Immature natural killer cell (primary cell): Measurements from ENCODE around the gene SLC49A3. TPM values are rescaled to one million over a fixed set of nuclear protein-coding genes. Genes with fewer than 3 reads are reported as not detected.
"Not testable (repeated sequence)": the region's sequence is repeated elsewhere in the genome, so short reads cannot be mapped to it uniquely, and the experiment has no call there.

Experiments used
- DNase-seq, 3 donors: peaks; one replicate each; pipeline ENCODE4 v3.0.0; 2022; ENCODE audit warnings: mixed read lengths in 1 of 3
- H3K27ac Mint-ChIP-seq, 6 donors: one replicate each; pipeline ENCODE4 v1.8.0; 2020; ENCODE audit warnings: mixed read lengths in 6 of 6, mild to moderate bottlenecking in 5 of 6, inconsistent platforms in 4 of 6, moderate library complexity in 3 of 6
- H3K27me3 Mint-ChIP-seq, 3 donors: one replicate each; pipeline ENCODE4 v1.8.0; 2020 to 2021; ENCODE audit warnings: low read depth in 3 of 3, mild to moderate bottlenecking in 3 of 3, mixed read lengths in 3 of 3, moderate library complexity in 3 of 3, inconsistent platforms in 1 of 3
- H3K36me3 Mint-ChIP-seq, 3 donors: one replicate each; pipeline ENCODE4 v1.8.0; 2020; ENCODE audit warnings: mixed read lengths in 3 of 3, inconsistent platforms in 2 of 3, mild to moderate bottlenecking in 2 of 3
- H3K4me1 Mint-ChIP-seq, 2 donors: one replicate each; pipeline ENCODE4 v1.8.0; 2020; ENCODE audit warnings: inconsistent platforms in 2 of 2, mild to moderate bottlenecking in 2 of 2, mixed read lengths in 2 of 2, moderate library complexity in 1 of 2
- H3K4me3 Mint-ChIP-seq, 5 donors: one replicate each; pipeline ENCODE4 v1.8.0; 2020; ENCODE audit warnings: mild to moderate bottlenecking in 5 of 5, mixed read lengths in 5 of 5, inconsistent platforms in 3 of 5, moderate library complexity in 3 of 5
- H3K9me3 Mint-ChIP-seq, 6 donors: one replicate each; pipeline ENCODE4 v1.8.0; 2020; ENCODE audit warnings: mild to moderate bottlenecking in 6 of 6, mixed read lengths in 6 of 6, inconsistent platforms in 4 of 6, moderate library complexity in 3 of 6
- polyA plus RNA-seq, 3 donors: library from polyadenylated mRNA; unstranded; fragments of 300-500 nt; fragmentation: Illumina TruSeq; gene quantifications; one replicate each; pipeline ENCODE4 v1.2.3, GENCODE V29; 2021

SLC49A3 gene
- polyA plus RNA-seq, 3 donors from 2014 or later = 3.8 to 7.1 (median 6.1) TPM

DNA sequence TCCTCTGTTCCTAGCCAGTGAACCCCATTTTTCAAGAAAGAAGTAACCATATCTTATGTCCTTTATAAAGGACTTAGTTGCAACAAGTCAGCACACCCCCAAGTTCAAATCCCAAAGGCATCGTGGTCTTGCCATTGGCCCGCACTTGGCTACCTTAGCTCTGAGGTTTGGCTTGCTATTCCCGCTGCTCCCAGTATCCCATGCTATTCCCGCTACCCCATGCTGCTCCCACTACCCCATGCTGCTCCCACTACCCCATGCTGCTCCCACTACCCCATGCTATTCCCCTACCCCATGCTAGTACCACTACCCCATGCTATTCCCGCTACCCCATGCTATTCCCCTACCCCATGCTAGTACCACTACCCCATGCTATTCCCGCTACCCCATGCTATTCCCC is 20.7 kb downstream of the SLC49A3 start:
- DNase-seq, H3K9me3 Mint-ChIP-seq, H3K4me3 Mint-ChIP-seq, H3K36me3 Mint-ChIP-seq, H3K27ac Mint-ChIP-seq, H3K27me3 Mint-ChIP-seq: not testable (repeated sequence)
- H3K4me1 Mint-ChIP-seq = peaks cover 8 to 12% of the 10 kb centered on the region in 2 donors

DNA sequence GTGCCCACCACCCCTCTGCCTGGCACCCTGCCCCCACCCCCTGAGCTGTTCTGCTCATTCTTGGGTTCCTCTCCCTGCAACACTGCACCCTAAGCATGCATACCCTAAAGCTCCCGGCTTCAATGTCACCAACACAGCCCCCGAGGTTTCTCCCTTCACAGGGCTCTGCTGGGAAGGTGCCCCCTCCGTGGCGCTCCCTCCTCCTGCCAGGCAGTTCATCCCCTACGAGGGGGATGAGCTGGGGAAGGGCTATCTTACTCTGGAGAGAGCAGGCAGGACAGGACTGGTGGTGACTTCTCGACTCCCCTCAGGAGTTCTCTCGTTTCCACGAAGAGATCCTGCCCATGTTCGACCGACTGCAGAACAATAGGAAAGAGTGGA is 21.4 kb downstream of the SLC49A3 start:
- H3K9me3 Mint-ChIP-seq = no peaks in the 10 kb centered on the region
- DNase-seq = no peak
- H3K27ac Mint-ChIP-seq = peak overlapping the region in 2 of 6 donors; percentile 14 to 68

DNA sequence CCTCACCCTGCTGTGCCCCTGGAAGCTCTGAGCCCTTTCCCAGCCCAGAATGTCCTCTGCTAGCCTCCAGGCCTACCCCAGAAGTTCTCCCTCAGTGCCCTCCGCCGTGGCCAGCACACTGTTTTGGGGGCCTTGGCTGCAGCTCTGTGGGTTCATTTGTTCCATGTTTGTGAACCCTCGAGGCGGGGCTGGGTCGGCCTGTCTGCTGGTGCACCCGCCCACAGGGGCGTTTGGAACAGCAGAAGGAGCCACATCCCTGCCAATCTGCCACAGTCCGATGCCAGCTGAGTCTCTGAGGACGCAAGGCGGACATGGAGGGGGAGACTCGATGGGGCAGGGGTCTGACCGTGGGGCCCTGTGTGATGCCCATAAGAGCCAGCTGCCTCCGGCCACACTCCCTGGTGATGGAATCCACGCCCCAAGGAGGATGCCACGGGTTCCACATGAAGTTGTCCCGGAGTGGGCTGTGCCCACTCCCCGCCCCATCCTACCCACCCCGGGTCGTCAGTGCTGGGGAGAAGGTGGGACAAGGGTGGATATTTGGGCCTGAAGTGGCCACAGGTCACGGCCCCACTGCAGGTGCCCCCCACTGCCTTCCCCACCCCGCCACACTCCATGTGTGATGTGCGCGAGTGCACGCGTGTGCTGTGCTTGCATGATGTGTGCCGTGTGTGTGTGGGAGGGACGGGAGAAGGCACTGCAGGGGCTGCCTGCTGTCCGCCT is 22.0 kb downstream of the SLC49A3 start:
- peaks cover 0 to 5% (median 0%) of the 10 kb centered on the region in 3 donors for H3K36me3 Mint-ChIP-seq
- H3K9me3 Mint-ChIP-seq = no peaks in the 10 kb centered on the region
- H3K4me1 Mint-ChIP-seq = peaks cover 5 to 9% of the 10 kb centered on the region in 2 donors
- DNase-seq = no peak
- H3K4me3 Mint-ChIP-seq = no peak overlapping the region
- peaks cover 0 to 2% (median 2%) of the 10 kb centered on the region in 3 donors for H3K27me3 Mint-ChIP-seq
- H3K27ac Mint-ChIP-seq = no peak overlapping the region

More for the DNA sequence above, 21.4 kb downstream of the SLC49A3 start:
- peaks cover 5 to 11% of the 10 kb centered on the region in 2 donors for H3K4me1 Mint-ChIP-seq
- H3K36me3 Mint-ChIP-seq = peaks cover 0 to 5% (median 0%) of the 10 kb centered on the region in 3 donors
- no peak overlapping the region for H3K4me3 Mint-ChIP-seq
- peaks cover 0 to 2% (median 2%) of the 10 kb centered on the region in 3 donors for H3K27me3 Mint-ChIP-seq

DNA sequence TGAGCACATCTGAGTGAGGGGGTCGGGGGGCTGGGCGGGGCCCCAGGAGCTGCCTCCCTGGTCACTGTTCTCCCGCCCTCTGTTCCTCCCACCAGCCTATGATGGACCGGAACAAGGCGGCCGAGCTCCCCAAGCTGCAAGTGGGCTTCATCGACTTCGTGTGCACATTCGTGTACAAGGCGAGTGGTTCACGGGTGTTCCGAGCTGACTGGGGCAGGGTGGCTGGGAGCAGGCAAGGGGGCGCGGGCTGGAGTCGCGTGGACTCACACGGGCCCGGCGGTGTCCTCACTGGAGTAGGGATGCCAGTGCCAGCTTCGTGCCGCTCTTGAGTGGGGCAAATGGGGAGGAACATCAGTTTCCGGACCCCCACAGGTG is 22.5 kb downstream of the SLC49A3 start:
- peaks cover 0 to 5% (median 0%) of the 10 kb centered on the region in 3 donors for H3K36me3 Mint-ChIP-seq
- H3K4me3 Mint-ChIP-seq = no peak overlapping the region
- no peak for DNase-seq
- peaks cover 5 to 9% of the 10 kb centered on the region in 2 donors for H3K4me1 Mint-ChIP-seq
- H3K9me3 Mint-ChIP-seq = no peaks in the 10 kb centered on the region
- H3K27me3 Mint-ChIP-seq = peaks cover 0 to 2% (median 2%) of the 10 kb centered on the region in 3 donors
- H3K27ac Mint-ChIP-seq = no peak overlapping the region

DNA sequence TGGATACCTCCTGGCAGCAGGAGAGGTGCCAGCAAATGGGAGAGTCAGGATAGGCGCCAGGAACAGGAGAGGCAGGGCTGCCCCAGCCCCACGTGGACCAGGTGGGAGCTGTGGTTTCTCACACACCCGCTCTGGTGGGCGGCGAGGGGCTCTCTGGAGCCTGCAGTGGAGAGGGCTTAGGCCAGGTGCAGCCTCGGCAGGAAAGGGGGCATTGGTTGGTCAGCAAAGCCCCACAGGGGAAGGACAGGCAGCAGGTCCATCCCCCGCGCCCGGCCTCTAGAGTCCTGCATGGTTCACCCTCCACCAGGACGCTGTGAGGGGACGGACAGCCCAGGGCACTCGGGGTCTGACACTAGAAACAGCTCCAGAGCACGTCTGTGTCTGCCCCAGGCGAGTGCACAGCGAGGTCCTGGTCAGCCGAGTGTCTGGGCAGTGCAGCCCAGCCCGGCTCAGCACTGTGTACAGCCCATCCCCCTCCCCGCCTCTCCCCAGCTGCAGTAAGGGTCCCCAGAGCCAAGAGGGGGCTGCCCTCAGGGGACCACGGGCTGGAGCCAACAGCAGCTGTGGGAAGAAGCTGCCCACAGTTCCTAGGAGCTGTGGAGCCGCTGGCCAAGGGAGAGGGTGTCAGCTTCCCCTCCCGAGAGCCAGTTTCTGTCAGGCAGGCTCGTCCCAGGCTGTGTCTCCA is 23.1 kb downstream of the SLC49A3 start:
- peaks cover 5 to 9% of the 10 kb centered on the region in 2 donors for H3K4me1 Mint-ChIP-seq
- H3K36me3 Mint-ChIP-seq = peaks cover 0 to 5% (median 0%) of the 10 kb centered on the region in 3 donors
- peak overlapping the region in 1 of 6 donors; percentile 49 for H3K27ac Mint-ChIP-seq
- no peak for DNase-seq
- no peaks in the 10 kb centered on the region for H3K9me3 Mint-ChIP-seq
- peak overlapping the region in 1 of 5 donors; percentile 12 for H3K4me3 Mint-ChIP-seq
- peaks cover 0 to 2% (median 2%) of the 10 kb centered on the region in 3 donors for H3K27me3 Mint-ChIP-seq

DNA sequence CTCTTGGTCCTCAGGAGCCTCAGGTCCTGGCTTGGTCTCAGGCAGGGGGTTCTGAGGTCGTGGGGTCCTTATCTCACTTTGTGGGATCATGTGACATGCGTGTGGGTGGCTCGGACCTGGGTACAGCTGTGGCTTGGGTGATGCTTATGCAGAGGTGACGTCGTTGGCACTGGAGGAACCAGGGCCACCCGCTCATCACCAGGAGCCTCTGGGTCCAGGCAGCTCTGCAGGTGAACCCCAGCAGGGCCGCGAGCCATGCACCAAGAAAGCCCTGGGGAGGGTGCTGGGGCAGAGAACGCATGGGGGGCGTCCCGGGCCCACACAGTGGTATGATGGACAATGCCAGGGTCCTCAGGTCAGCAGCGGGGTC is 23.6 kb downstream of the SLC49A3 start:
- H3K4me3 Mint-ChIP-seq = peak overlapping the region in 3 of 5 donors; percentile 13 to 87 (median 82)
- peak overlapping the region in 2 of 6 donors; percentile 45 to 49 for H3K27ac Mint-ChIP-seq
- H3K4me1 Mint-ChIP-seq = peaks cover 5 to 9% of the 10 kb centered on the region in 2 donors
- H3K36me3 Mint-ChIP-seq = peaks cover 0 to 4% (median 3%) of the 10 kb centered on the region in 3 donors
- no peak for DNase-seq
- H3K9me3 Mint-ChIP-seq = no peaks in the 10 kb centered on the region
- H3K27me3 Mint-ChIP-seq = peaks cover 0 to 2% (median 2%) of the 10 kb centered on the region in 3 donors

DNA sequence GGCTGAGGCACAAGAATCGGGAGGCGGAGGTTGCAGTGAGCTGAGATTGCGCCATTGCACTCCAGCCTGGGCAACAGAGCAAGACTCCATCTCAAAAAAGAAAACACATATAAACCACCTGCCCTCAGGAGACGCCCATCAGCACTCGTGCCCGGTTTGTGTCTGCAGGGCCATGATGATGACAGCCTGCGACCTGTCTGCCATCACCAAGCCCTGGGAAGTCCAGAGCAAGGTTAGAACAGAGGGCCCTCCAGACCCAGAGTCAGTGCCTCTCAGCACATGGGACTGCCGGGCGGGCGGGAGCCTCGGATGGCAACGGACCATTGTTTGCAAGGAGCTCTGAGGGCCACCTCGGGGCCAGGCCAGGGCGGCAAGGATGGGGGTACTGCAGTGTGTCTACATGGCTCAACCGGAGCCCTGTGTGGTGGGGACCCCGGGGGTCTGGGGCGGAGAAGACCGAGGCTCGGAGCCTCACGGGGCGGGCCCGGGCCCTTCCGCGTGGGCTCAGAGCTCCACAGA is 24.2 kb downstream of the SLC49A3 start:
- Mint-ChIP-seq H3K9me3 (no peaks in the 10 kb centered on the region), H3K4me1 (peaks cover 5 to 9% of the 10 kb centered on the region in 2 donors), H3K4me3 (peak overlapping the region; percentile 77 to 88 (median 82)), H3K36me3 (peaks cover 0 to 8% (median 6%) of the 10 kb centered on the region in 3 donors), H3K27ac (peak overlapping the region; percentile 56 to 89 (median 76)), H3K27me3 (peaks cover 0 to 2% (median 0%) of the 10 kb centered on the region in 3 donors)
- no peak for DNase-seq

DNA sequence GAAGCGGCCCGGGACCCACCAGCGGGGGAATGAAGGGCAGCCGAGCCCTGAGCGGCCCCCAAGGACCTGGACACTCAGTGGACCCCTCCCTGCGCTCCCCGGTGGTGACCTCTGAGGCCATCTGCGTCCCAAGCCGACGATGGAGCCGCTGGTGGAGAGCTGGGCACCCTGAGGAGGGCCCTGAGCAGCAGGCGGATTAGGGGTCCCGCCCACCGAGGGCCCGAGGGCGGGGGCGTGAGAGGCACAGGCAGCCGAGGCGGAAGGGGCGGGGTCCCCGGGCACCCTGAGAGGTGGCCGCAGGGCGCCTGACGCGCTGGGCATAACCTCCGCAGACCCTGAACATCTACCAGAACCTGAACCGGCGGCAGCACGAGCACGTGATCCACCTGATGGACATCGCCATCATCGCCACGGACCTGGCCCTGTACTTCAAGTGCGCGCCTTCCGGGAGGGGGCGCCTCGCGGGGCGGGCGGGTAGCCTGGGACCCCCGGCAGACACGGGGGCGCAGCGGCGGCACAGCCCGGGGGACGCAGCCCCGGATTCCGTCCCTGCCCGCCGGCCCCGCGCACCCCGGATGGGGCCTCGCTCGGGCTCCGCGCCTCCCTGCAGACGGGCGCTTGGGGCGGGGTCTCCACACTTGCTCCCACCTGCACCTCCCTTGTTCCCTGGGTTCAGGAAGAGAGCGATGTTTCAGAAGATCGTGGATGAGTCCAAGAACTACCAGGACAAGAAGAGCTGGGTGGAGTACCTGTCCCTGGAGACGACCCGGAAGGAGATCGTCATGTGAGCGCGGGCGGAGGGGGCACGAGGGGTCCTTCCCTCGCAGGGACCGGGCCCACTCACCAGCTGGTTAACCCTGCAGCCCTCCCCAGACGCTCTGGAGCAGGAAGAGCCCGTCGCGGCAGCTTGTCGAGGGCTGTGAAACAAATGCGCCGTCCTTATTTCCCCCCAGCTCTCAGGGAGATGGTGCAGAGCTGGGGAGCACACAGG is 25.2 kb downstream of the SLC49A3 start:
- Mint-ChIP-seq H3K4me3 (peak overlapping the region; percentile 78 to 88 (median 82)), H3K27ac (peak overlapping the region; percentile 74 to 89 (median 80)), H3K9me3 (no peaks in the 10 kb centered on the region), H3K36me3 (peaks cover 0 to 9% (median 6%) of the 10 kb centered on the region in 3 donors), H3K4me1 (peaks cover 5 to 11% of the 10 kb centered on the region in 2 donors), H3K27me3 (peaks cover 0 to 2% (median 0%) of the 10 kb centered on the region in 3 donors)
- peak; percentile 72 to 78 (median 78) for DNase-seq

DNA sequence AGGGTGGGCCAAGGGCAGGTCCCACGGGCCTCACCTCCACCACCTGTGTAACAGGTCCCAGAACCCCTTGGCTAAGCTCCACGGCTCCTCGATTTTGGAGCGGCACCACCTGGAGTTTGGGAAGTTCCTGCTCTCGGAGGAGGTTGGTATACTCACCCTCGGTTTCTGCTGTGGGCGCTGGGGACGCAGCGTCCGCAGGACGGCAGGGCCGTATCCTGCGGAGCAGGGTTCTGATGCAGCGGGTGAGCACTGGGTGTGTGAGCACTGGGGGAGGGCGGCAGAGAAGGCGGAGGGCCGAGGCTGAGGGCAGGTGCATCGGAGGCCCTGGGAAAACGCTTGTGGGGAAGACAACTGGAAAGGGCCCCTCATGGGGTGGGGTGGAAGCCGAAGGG is 25.9 kb downstream of the SLC49A3 start:
- Mint-ChIP-seq H3K4me3 (peak overlapping the region; percentile 78 to 83 (median 80)), H3K27ac (peak overlapping the region; percentile 45 to 77 (median 70)), H3K27me3 (peaks cover 0 to 2% (median 0%) of the 10 kb centered on the region in 3 donors), H3K9me3 (no peaks in the 10 kb centered on the region), H3K36me3 (peaks cover 0 to 9% (median 6%) of the 10 kb centered on the region in 3 donors), H3K4me1 (peaks cover 5 to 11% of the 10 kb centered on the region in 2 donors)
- no peak for DNase-seq

DNA sequence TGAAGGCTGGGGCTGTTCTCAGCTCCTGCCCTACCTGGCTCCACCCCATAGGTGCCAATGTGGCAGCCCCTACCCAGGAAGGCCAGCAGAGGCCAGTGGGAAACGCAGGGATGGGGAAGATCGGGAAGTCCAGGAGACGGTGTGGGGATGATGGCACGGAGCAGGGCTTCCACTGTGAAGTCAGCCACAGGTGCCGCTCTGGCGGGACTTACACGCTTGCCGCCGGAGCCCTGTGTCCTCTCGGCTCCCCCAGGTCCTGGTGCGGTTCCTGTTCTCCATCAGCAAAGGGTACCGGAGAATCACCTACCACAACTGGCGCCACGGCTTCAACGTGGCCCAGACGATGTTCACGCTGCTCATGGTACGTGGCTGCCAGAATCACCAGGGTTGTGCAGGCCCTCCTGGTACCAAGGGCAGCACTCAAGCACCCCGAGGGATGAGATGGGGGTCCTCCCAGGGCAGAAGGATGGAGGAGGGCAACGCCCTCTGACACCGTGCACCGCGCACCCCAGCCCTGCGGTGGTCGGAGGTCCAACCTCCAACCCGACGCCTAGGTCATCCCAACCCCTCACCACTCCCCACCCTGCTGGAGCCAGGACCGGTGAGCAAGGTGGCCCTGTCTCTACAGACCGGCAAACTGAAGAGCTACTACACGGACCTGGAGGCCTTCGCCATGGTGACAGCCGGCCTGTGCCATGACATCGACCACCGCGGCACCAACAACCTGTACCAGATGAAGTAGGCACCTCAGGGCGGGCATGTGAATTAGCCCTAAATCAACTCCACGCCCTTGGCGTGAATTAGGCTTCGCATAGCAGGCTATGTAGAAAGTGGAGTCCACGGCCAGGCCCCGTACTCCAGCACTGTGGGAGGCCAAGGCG is 26.8 kb downstream of the SLC49A3 start:
- Mint-ChIP-seq H3K27me3 (no peaks in the 10 kb centered on the region), H3K4me3 (peak overlapping the region in 4 of 5 donors; percentile 38 to 83 (median 64)), H3K9me3 (no peaks in the 10 kb centered on the region), H3K4me1 (peaks cover 5 to 11% of the 10 kb centered on the region in 2 donors), H3K27ac (peak overlapping the region in 3 of 6 donors; percentile 6 to 74 (median 39)), H3K36me3 (peaks cover 0 to 9% (median 6%) of the 10 kb centered on the region in 3 donors)
- no peak for DNase-seq

DNA sequence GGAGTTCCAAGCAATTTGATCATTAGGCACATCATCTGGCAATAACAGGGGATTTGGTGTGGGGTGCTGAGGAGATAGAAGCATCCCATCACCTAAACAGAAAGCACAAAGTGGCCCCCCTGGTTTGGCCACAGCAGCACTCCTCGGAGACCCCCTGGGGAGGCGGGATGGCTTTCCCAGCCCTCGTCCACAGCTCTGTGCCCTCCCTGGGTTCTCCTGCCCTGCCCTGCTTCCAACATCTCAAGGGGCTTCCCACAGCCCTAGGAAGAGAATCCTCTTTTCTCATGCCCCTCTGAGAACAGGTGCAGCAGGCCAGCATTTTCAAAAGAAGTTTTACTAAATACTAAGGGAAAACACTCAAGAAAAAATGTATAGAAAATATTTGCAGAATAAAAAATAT is 27.7 kb downstream of the SLC49A3 start:
- no peak for DNase-seq
- no peaks in the 10 kb centered on the region for H3K27me3 Mint-ChIP-seq

DNA sequence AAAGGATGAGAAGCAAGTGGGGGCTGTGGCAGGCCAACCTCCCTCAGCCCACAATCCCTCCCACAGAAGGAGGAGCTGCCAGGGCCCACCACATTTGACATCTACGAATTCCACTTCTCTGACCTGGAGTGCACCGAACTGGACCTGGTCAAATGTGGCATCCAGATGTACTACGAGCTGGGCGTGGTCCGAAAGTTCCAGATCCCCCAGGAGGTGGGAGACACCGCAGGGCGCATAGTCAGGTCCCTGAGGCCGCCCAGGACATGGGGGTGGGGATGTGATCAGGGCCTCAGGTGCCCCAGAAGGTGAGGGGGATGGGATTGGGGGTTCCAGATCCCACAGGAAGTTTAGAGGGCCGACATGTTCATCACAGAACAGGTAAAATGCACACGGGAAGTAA is 28.6 kb downstream of the SLC49A3 start:
- Mint-ChIP-seq H3K27ac (peak overlapping the region in 1 of 6 donors; percentile 49), H3K36me3 (peaks cover 0 to 9% (median 6%) of the 10 kb centered on the region in 3 donors), H3K9me3 (no peaks in the 10 kb centered on the region), H3K27me3 (peaks cover 0 to 2% (median 0%) of the 10 kb centered on the region in 3 donors), H3K4me1 (peaks cover 5 to 11% of the 10 kb centered on the region in 2 donors), H3K4me3 (no peak overlapping the region)
- no peak for DNase-seq

More for the DNA sequence above, 27.7 kb downstream of the SLC49A3 start:
- Mint-ChIP-seq H3K27ac (no peak overlapping the region), H3K36me3 (peaks cover 0 to 9% (median 6%) of the 10 kb centered on the region in 3 donors), H3K4me1 (peaks cover 5 to 11% of the 10 kb centered on the region in 2 donors), H3K4me3 (peak overlapping the region; percentile 2 to 56 (median 39)), H3K9me3 (no peaks in the 10 kb centered on the region)
